OCI-LY7 (cell line): ENCODE data around the gene AATF. TPM values are rescaled to one million over a fixed set of nuclear protein-coding genes. Genes with fewer than 3 reads are reported as not detected.

ENCODE experiments used
- BruUV-seq: library from RNA; stranded (reverse); fragments of 400-500 nt; replicated peaks from 2 replicates; lab custom pipeline; 2021; lab: Mats Ljungman, UMichigan
- CTCF ChIA-PET: fragments of 300-600 bp; sonication (Branson Sonifier 250); formaldehyde crosslinking; loops from one replicate; lab custom pipeline; 2022; ENCODE audit warnings: antibody characterized with exemption; ENCODE audit not compliant: unreplicated experiment; lab: Charles Lee
- POLR2A ChIA-PET: fragments of 300-600 bp; sonication (Branson Sonifier 250); formaldehyde crosslinking; loops from one replicate; lab custom pipeline; 2022; ENCODE audit warnings: antibody characterized with exemption; lab: Charles Lee
- DNase-seq: peaks from one replicate; pipeline ENCODE4 v3.0.0-alpha.2; 2015; ENCODE audit warnings: low spot score
- H2AFZ ChIP-seq: fragments of 200-600 bp; sonication (generic), shearing (Covaris generic); 2 replicates; pipeline ENCODE4 v1.6.1; 2014; ENCODE audit warnings: mild to moderate bottlenecking, antibody characterized with exemption, low read length, moderate library complexity
- H3K27ac ChIP-seq: fragments of 200-600 bp; sonication (generic); 2 replicates; pipeline ENCODE4 v1.5.1; 2014; ENCODE audit warnings: mixed run types, low read depth, mild to moderate bottlenecking, moderate library complexity, low read length, inconsistent platforms; ENCODE audit not compliant: poor library complexity, severe bottlenecking
- H3K36me3 ChIP-seq: fragments of 200-600 bp; sonication (generic); 2 replicates; pipeline ENCODE4 v1.6.1; 2014; ENCODE audit warnings: mild to moderate bottlenecking, antibody characterized with exemption, low read length, moderate library complexity, mixed read lengths; ENCODE audit not compliant: insufficient read depth
- H3K4me1 ChIP-seq: fragments of 200-600 bp; sonication (generic); 2 replicates; pipeline ENCODE4 v1.5.1; 2014; ENCODE audit warnings: mild to moderate bottlenecking, low read length; ENCODE audit not compliant: insufficient read depth, poor library complexity, severe bottlenecking
- H3K4me2 ChIP-seq: fragments of 200-600 bp; sonication (generic); 2 replicates; pipeline ENCODE4 v1.6.1; 2014; ENCODE audit warnings: mild to moderate bottlenecking, low read length
- H3K4me3 ChIP-seq: fragments of 200-600 bp; sonication (generic); 2 replicates; pipeline ENCODE4 v1.5.1; 2014; ENCODE audit warnings: mild to moderate bottlenecking, low read depth, low read length; ENCODE audit not compliant: poor library complexity, severe bottlenecking
- H3K79me2 ChIP-seq: fragments of 200-600 bp; sonication (generic); 2 replicates; pipeline ENCODE4 v1.6.1; 2016; ENCODE audit warnings: low read depth, mild to moderate bottlenecking, low read length, moderate library complexity, mixed read lengths; ENCODE audit not compliant: insufficient read depth
- H3K9me2 ChIP-seq: fragments of 200-600 bp; sonication (generic); 2 replicates; pipeline ENCODE4 v1.6.1; 2016; ENCODE audit warnings: mild to moderate bottlenecking, low read length, mixed read lengths; ENCODE audit not compliant: insufficient read depth
- H3K9me3 ChIP-seq: fragments of 200-600 bp; sonication (generic); 2 replicates; pipeline ENCODE4 v1.6.1; 2014; ENCODE audit warnings: mild to moderate bottlenecking, mixed run types, low read length, mixed read lengths
- H4K20me1 ChIP-seq: fragments of 200-600 bp; sonication (generic); 2 replicates; pipeline ENCODE4 v1.6.1; 2014; ENCODE audit warnings: mild to moderate bottlenecking, antibody characterized with exemption, low read length, moderate library complexity, mixed read lengths; ENCODE audit not compliant: insufficient read depth
- CTCF ChIP-seq: fragments of 200-600 bp; sonication (generic); conservative IDR thresholded peaks from 2 replicates; pipeline ENCODE4 v1.5.1; 2014; ENCODE audit warnings: mild to moderate bottlenecking, antibody characterized with exemption, low read length, moderate library complexity, mixed read lengths
- EZH2phosphoT487 ChIP-seq: fragments of 200-600 bp; sonication (generic); IDR thresholded peaks from 2 replicates; pipeline ENCODE4 v1.6.1; 2018; ENCODE audit warnings: low read depth, borderline replicate concordance, mild to moderate bottlenecking, mixed run types, antibody characterized with exemption, low read length, moderate library complexity, mixed read lengths
- intact Hi-C: fragments of 100-400 bp; cut with micrococcal nuclease; formaldehyde crosslinking; loops from one replicate; pipeline ENCODE4 v1.10.0; 2022; ENCODE audit not compliant: unreplicated experiment
- total RNA-seq, 2 experiments: library from RNA; depleted of rRNA in 1 of 2; stranded (reverse); fragments of >200 nt in 1 of 2; shearing (Covaris generic) in 1 of 2; gene quantifications; 2 replicates each; pipeline ENCODE4 v1.2.3, GENCODE V29; 2014 to 2022

Gene AATF
- total RNA-seq, 2 experiments from 2014 or later, result 83.5 to 94.3 TPM

GRCh38 chr17:37087683-37088082 is 138.9 kb downstream of the AATF start:
- H2AFZ ChIP-seq, result no peak overlapping the region
- H4K20me1 ChIP-seq, result no peaks in the 10 kb centered on the region
- H3K9me3 ChIP-seq, result no peaks in the 10 kb centered on the region
- no peaks in the 10 kb centered on the region for H3K9me2 ChIP-seq
- DNase-seq, result no peak
- ChIA-PET CTCF (no interaction called here), POLR2A (interaction anchor here (0.9 kb wide), 1 partner anchor 466 kb away, joined by 3 read pairs; no protein-coding TSS in a partner anchor)
- no TSS peak for BruUV-seq
- H3K36me3 ChIP-seq, result peaks cover 61% of the 10 kb centered on the region; the same call in 1 of the 2 replicates
- H3K4me1 ChIP-seq, result no peaks in the 10 kb centered on the region
- no peaks in the 10 kb centered on the region for H3K79me2 ChIP-seq
- H3K4me2 ChIP-seq, result no peak overlapping the region
- intact Hi-C loops, result no loop called here
- H3K4me3 ChIP-seq, result no peak overlapping the region
- H3K27ac ChIP-seq, result no peak overlapping the region
- TF ChIP-seq EZH2phosphoT487 (no peak), CTCF (no peak)

GRCh38 chr17:37088459-37088858 is 139.7 kb downstream of the AATF start:
- TF ChIP-seq EZH2phosphoT487, result no peak
- no peak for TF ChIP-seq CTCF
- Histone ChIP-seq H3K9me3 (no peaks in the 10 kb centered on the region), H3K4me3 (no peak overlapping the region), H3K27ac (no peak overlapping the region), H3K79me2 (no peaks in the 10 kb centered on the region), H3K4me2 (no peak overlapping the region), H4K20me1 (no peaks in the 10 kb centered on the region), H3K9me2 (no peaks in the 10 kb centered on the region), H2AFZ (no peak overlapping the region), H3K4me1 (no peaks in the 10 kb centered on the region), H3K36me3 (peaks cover 68% of the 10 kb centered on the region; the same call in 1 of the 2 replicates)
- ChIA-PET CTCF (no interaction called here), POLR2A (interaction anchor here (0.6 to 0.9 kb wide), 2 partner anchors 9 to 467 kb away, joined by 3 read pairs; no protein-coding TSS in a partner anchor)
- BruUV-seq, result no TSS peak
- intact Hi-C loops, result no loop called here
- no peak for DNase-seq

- DNase-seq, result no peak
- Histone ChIP-seq H3K4me2 (no peak overlapping the region), H3K79me2 (no peaks in the 10 kb centered on the region), H3K27ac (no peak overlapping the region), H4K20me1 (no peaks in the 10 kb centered on the region), H3K4me3 (no peak overlapping the region), H3K36me3 (peaks cover 71% of the 10 kb centered on the region; the same call in 1 of the 2 replicates), H3K9me3 (no peaks in the 10 kb centered on the region), H2AFZ (no peak overlapping the region), H3K4me1 (no peaks in the 10 kb centered on the region), H3K9me2 (no peaks in the 10 kb centered on the region)
- CTCF ChIA-PET, result no interaction called here
- TF ChIP-seq EZH2phosphoT487 (no peak), CTCF (no peak)
- intact Hi-C loops, result no loop called here
- POLR2A ChIA-PET, result interaction anchor here (0.6 kb wide), 1 partner anchor 10 kb away, joined by 3 read pairs; no protein-coding TSS in a partner anchor
- BruUV-seq, result no TSS peak
Measured at GRCh38 chr17:37088913-37089312, 140.2 kb downstream of the AATF start.
